H1 (cell line): Measurements from ENCODE around the gene PTPMT1. TPM values are rescaled to one million over a fixed set of nuclear protein-coding genes. Genes with fewer than 3 reads are reported as not detected.

Experiments used
- CTCF ChIA-PET: fragments of 300-600 bp; sonication (Branson Sonifier 250); formaldehyde crosslinking; loops from one replicate; lab custom pipeline; 2021; ENCODE audit not compliant: partially characterized antibody; lab: Charles Lee
- POLR2A ChIA-PET: fragments of 300-600 bp; sonication (Branson Sonifier 250); formaldehyde crosslinking; loops from one replicate; lab custom pipeline; 2021; ENCODE audit warnings: inconsistent platforms; ENCODE audit not compliant: partially characterized antibody; lab: Charles Lee
- DNase-seq, 2 experiments: peaks; one replicate each; pipeline versions ENCODE4 v3.0.0 to v3.0.0-alpha.2; 2010 to 2022; ENCODE audit warnings: low spot score in 2 of 2, low read depth in 1 of 2, mixed read lengths in 1 of 2
- FAIRE-seq: peaks from 2 replicates; lab custom pipeline; 2011; peaks lifted over from hg19 to GRCh38; lab: Jason Lieb, UNC
- H2AFZ ChIP-seq: 2 replicates; pipeline ENCODE4 v1.8.1; 2012; ENCODE audit warnings: low read length, inconsistent platforms
- H2AK5ac ChIP-seq: 2 replicates; pipeline ENCODE4 v1.6.1; 2013; ENCODE audit warnings: low read depth, low read length
- H2BK120ac ChIP-seq: replicated peaks from 2 replicates; pipeline ENCODE3; 2013; ENCODE audit warnings: low read depth, low read length, inconsistent platforms
- H2BK12ac ChIP-seq: 2 replicates; pipeline ENCODE4 v1.6.1; 2013; ENCODE audit warnings: low read depth, low read length
- H2BK15ac ChIP-seq: 2 replicates; pipeline ENCODE4 v1.6.1; 2013; ENCODE audit warnings: low read length
- H2BK20ac ChIP-seq: 2 replicates; pipeline ENCODE4 v1.6.1; 2013; ENCODE audit warnings: low read length
- H2BK5ac ChIP-seq: 2 replicates; pipeline ENCODE4 v1.6.1; 2013; ENCODE audit warnings: low read depth, low read length
- H3K14ac ChIP-seq: 2 replicates; pipeline ENCODE4 v1.6.1; 2013; ENCODE audit warnings: inconsistent platforms; ENCODE audit not compliant: insufficient read length
- H3K18ac ChIP-seq: 2 replicates; pipeline ENCODE4 v1.6.1; 2013; ENCODE audit warnings: low read length; ENCODE audit errors: extremely low read depth
- H3K23ac ChIP-seq: 2 replicates; pipeline ENCODE4 v1.6.1; 2013; ENCODE audit warnings: inconsistent platforms; ENCODE audit not compliant: insufficient read length
- H3K23me2 ChIP-seq: 2 replicates; pipeline ENCODE4 v1.6.1; 2013; ENCODE audit warnings: low read depth, low read length
- H3K27ac ChIP-seq: 2 replicates; pipeline ENCODE4 v1.6.1; 2011; ENCODE audit warnings: low read depth, low read length, inconsistent platforms
- H3K27me3 ChIP-seq, 4 experiments: replicated peaks in 1 of 4; 1 replicate in 1 of 4; 2 replicates in 3 of 4; pipeline versions ENCODE4 v1.6.1 to v1.8.1; 2011 to 2013; ENCODE audit warnings: low read length in 3 of 4, mild to moderate bottlenecking in 3 of 4, inconsistent platforms in 2 of 4, mixed read lengths in 2 of 4, moderate library complexity in 1 of 4; ENCODE audit not compliant: control insufficient read depth in 3 of 4, insufficient read depth in 3 of 4; ENCODE audit errors: extremely low read depth in 1 of 4
- H3K36me3 ChIP-seq, 4 experiments: 2 replicates each; pipeline versions ENCODE4 v1.6.1 to v1.8.1; 2011 to 2013; ENCODE audit warnings: mild to moderate bottlenecking in 4 of 4, low read length in 3 of 4, moderate library complexity in 2 of 4, control low read depth in 1 of 4, inconsistent platforms in 1 of 4; ENCODE audit not compliant: insufficient read depth in 4 of 4, control insufficient read depth in 2 of 4
- H3K4ac ChIP-seq: replicated peaks from 2 replicates; pipeline ENCODE3; 2013; ENCODE audit warnings: low read length, low read depth, mixed read lengths, inconsistent platforms; ENCODE audit not compliant: insufficient read length
- H3K4me1 ChIP-seq, 4 experiments: replicated peaks in 1 of 4; 1 replicate in 1 of 4; 2 replicates in 3 of 4; pipeline versions ENCODE4 v1.6.1 to v1.8.1; 2011 to 2013; ENCODE audit warnings: low read length in 3 of 4, inconsistent platforms in 2 of 4, mixed read lengths in 1 of 4; ENCODE audit not compliant: insufficient read depth in 4 of 4, control insufficient read depth in 3 of 4
- H3K4me2 ChIP-seq, 2 experiments: 2 replicates each; pipeline versions ENCODE4 v1.6.1 to v1.8.1; 2011 to 2013; ENCODE audit warnings: low read depth in 2 of 2, low read length in 2 of 2, control low read depth in 1 of 2, inconsistent platforms in 1 of 2, mild to moderate bottlenecking in 1 of 2; ENCODE audit not compliant: insufficient read depth in 1 of 2
- H3K4me3 ChIP-seq, 4 experiments: fragments of 200-600, 300-600 bp in 1 of 4; sonication (generic), shearing (Covaris generic), sonication (Bioruptor Twin) in 1 of 4; 2 replicates each; pipeline versions ENCODE4 v1.5.1 to v1.8.1; 2011 to 2016; ENCODE audit warnings: low read length in 4 of 4, low read depth in 3 of 4, control low read depth in 2 of 4, inconsistent platforms in 2 of 4, mild to moderate bottlenecking in 2 of 4, mixed read lengths in 1 of 4, moderate library complexity in 1 of 4; ENCODE audit not compliant: insufficient read depth in 2 of 4; ENCODE audit errors: extremely low read depth in 1 of 4
- H3K56ac ChIP-seq: replicated peaks from 2 replicates; pipeline ENCODE3; 2013; ENCODE audit warnings: low read depth, mild to moderate bottlenecking, mixed read lengths, low read length, inconsistent platforms; ENCODE audit not compliant: insufficient read length
- H3K79me1 ChIP-seq: 2 replicates; pipeline ENCODE4 v1.6.1; 2013; ENCODE audit warnings: low read depth, low read length, control low read depth
- H3K79me2 ChIP-seq, 2 experiments: 2 replicates each; pipeline versions ENCODE4 v1.6.1 to v1.8.1; 2012 to 2013; ENCODE audit warnings: low read length in 2 of 2, mild to moderate bottlenecking in 2 of 2, inconsistent platforms in 1 of 2; ENCODE audit not compliant: insufficient read depth in 2 of 2, control insufficient read depth in 1 of 2
- H3K9ac ChIP-seq, 4 experiments: replicated peaks in 1 of 4; 1 replicate in 1 of 4; 2 replicates in 3 of 4; pipeline versions ENCODE4 v1.6.1 to v1.8.1; 2011 to 2013; ENCODE audit warnings: low read depth in 3 of 4, low read length in 3 of 4, control low read depth in 2 of 4, mild to moderate bottlenecking in 2 of 4, moderate library complexity in 2 of 4, inconsistent platforms in 1 of 4; ENCODE audit errors: extremely low read depth in 1 of 4
- H3K9me3 ChIP-seq, 2 experiments: 2 replicates each; pipeline versions ENCODE4 v1.6.1 to v1.8.1; 2012 to 2013; ENCODE audit warnings: mild to moderate bottlenecking in 2 of 2, moderate library complexity in 2 of 2, control low read depth in 1 of 2, inconsistent platforms in 1 of 2, low read depth in 1 of 2, low read length in 1 of 2, mixed read lengths in 1 of 2; ENCODE audit not compliant: insufficient read depth in 2 of 2
- H4K20me1 ChIP-seq, 2 experiments: replicated peaks in 1 of 2; 2 replicates each; pipeline versions ENCODE3 to v1.8.1; 2011 to 2013; ENCODE audit warnings: inconsistent platforms in 2 of 2, low read length in 2 of 2, mild to moderate bottlenecking in 1 of 2; ENCODE audit not compliant: insufficient read depth in 2 of 2, control insufficient read depth in 1 of 2
- H4K5ac ChIP-seq: 2 replicates; pipeline ENCODE4 v1.6.1; 2013; ENCODE audit warnings: low read length, low read depth, mixed read lengths, inconsistent platforms; ENCODE audit not compliant: insufficient read length
- H4K8ac ChIP-seq: 2 replicates; pipeline ENCODE4 v1.8.0; 2013; ENCODE audit warnings: mild to moderate bottlenecking, moderate library complexity, low read length, inconsistent platforms; ENCODE audit not compliant: insufficient read depth; ENCODE audit errors: extremely low read depth
- H4K91ac ChIP-seq: replicated peaks from 2 replicates; pipeline ENCODE3; 2013; ENCODE audit warnings: low read length, mixed read lengths, inconsistent platforms; ENCODE audit not compliant: insufficient read length
- BACH1 ChIP-seq: IDR thresholded peaks from 2 replicates; pipeline ENCODE4 v1.6.1; 2012; ENCODE audit warnings: low read length, improper control_type of control experiment
- BCL11A ChIP-seq, 2 experiments: IDR thresholded peaks; one replicate each; pipeline ENCODE4 v1.6.1; 2011; ENCODE audit warnings: low read depth in 2 of 2, low read length in 2 of 2, mild to moderate bottlenecking in 2 of 2
- CHD2 ChIP-seq: IDR thresholded peaks from 2 replicates; pipeline ENCODE4 v1.6.1; 2012; ENCODE audit warnings: low read length, improper control_type of control experiment
- GABPA ChIP-seq: IDR thresholded peaks from 2 replicates; pipeline ENCODE4 v1.6.1; 2011; ENCODE audit warnings: mild to moderate bottlenecking, low read length, moderate library complexity, borderline replicate concordance; ENCODE audit not compliant: insufficient read depth
- JUND ChIP-seq: IDR thresholded peaks from 2 replicates; pipeline ENCODE4 v1.6.1; 2011; ENCODE audit warnings: mild to moderate bottlenecking, improper control_type of control experiment, low read length
- POLR2A ChIP-seq, 2 experiments: IDR thresholded peaks; 1 replicate in 1 of 2; 2 replicates in 1 of 2; pipeline ENCODE4 v1.6.1; 2011; ENCODE audit warnings: low read depth in 2 of 2, low read length in 2 of 2, mild to moderate bottlenecking in 2 of 2; ENCODE audit errors: control extremely low read depth in 1 of 2
- POU5F1 ChIP-seq: IDR thresholded peaks from 2 replicates; pipeline ENCODE4 v1.6.1; 2011; ENCODE audit warnings: low read depth, mild to moderate bottlenecking, low read length, moderate library complexity
- RBBP5 ChIP-seq: IDR thresholded peaks from 2 replicates; pipeline ENCODE4 v1.7.1; 2012; ENCODE audit warnings: low read depth, mild to moderate bottlenecking, inconsistent platforms, low read length, moderate library complexity, borderline replicate concordance
- RFX5 ChIP-seq: IDR thresholded peaks from 2 replicates; pipeline ENCODE4 v1.6.1; 2011; ENCODE audit warnings: low read depth, low read length, improper control_type of control experiment, borderline replicate concordance
- SIRT6 ChIP-seq: IDR thresholded peaks from one replicate; pipeline ENCODE4 v1.7.1; 2012; ENCODE audit warnings: low read length, inconsistent platforms
- SIX5 ChIP-seq: IDR thresholded peaks from 2 replicates; pipeline ENCODE4 v1.6.1; 2011; ENCODE audit warnings: mild to moderate bottlenecking, low read depth, low read length
- TAF7 ChIP-seq: optimal IDR thresholded peaks from 2 replicates; pipeline ENCODE3; 2011; ENCODE audit warnings: low read depth, mild to moderate bottlenecking, inconsistent platforms, low read length, moderate library complexity, borderline replicate concordance
- TBP ChIP-seq: IDR thresholded peaks from 2 replicates; pipeline ENCODE4 v1.6.1; 2011; ENCODE audit warnings: low read depth, low read length, improper control_type of control experiment
- TCF12 ChIP-seq: IDR thresholded peaks from 2 replicates; pipeline ENCODE4 v1.6.1; 2011; ENCODE audit warnings: low read depth, mild to moderate bottlenecking, low read length
- YY1 ChIP-seq: IDR thresholded peaks from 2 replicates; pipeline ENCODE4 v1.6.1; 2011; ENCODE audit warnings: low read depth, mild to moderate bottlenecking, low read length
- WGBS, 2 experiments: shearing (Covaris generic) in 1 of 2; methylation state at CpG; one replicate each; pipeline versions ENCODE4 v1.1.6 to v1.1.7; 2013 to 2015; ENCODE audit warnings: low lambda C conversion rate in 2 of 2, mixed read lengths in 2 of 2, inconsistent platforms in 1 of 2, low coverage in 1 of 2, missing lambda C conversion rate in 1 of 2; ENCODE audit not compliant: insufficient replicate concordance in 2 of 2, insufficient coverage in 1 of 2, insufficient read length in 1 of 2; ENCODE audit errors: extremely low coverage in 1 of 2, missing lambda C conversion rate in 1 of 2; 5-methylcytosine and 5-hydroxymethylcytosine counted together
- polyA plus RNA-seq, 7 experiments: library from polyadenylated mRNA; depleted of rRNA in 3 of 7; stranded (reverse) in 5 of 7; unstranded in 2 of 7; fragments of >200 nt in 5 of 7; fragments of 200-250 nt in 2 of 7; gene quantifications; 1 replicate in 5 of 7; 2 replicates in 1 of 7; 4 replicates in 1 of 7; pipeline versions ENCODE4 v1.2.1 to v1.2.3, GENCODE V29; 2011 to 2013; ENCODE audit warnings: missing spikeins in 2 of 7, mixed read lengths in 2 of 7
- total RNA-seq: library from RNA; stranded (reverse); fragmentation: NEBNext Ultra II Directional; extraction: Animal tissue kit (Norgen Biotek cat#: 25700); gene quantifications from 2 replicates; pipeline ENCODE4 v1.2.1, GENCODE V29; 2021

The PTPMT1 gene
- total and polyA plus RNA-seq, 2 of the 8 experiments (the other 6 are each of a cell fraction or from before 2014, with no cell fraction given): 44.8 to 105 TPM

GRCh38 chr11:47617417-47617809 lies 52.0 kb downstream of the PTPMT1 start:
- no peak overlapping the region for H3K23ac ChIP-seq
- no peak overlapping the region for H4K5ac ChIP-seq
- 84% methylated on average over 3 of the region's 3 CpGs; no CpG with 5 or more reads in 1 of the 2 experiments for WGBS, 2 experiments
- H2BK15ac ChIP-seq: no peak overlapping the region
- no peak overlapping the region for H3K14ac ChIP-seq
- no peak overlapping the region for H3K9ac ChIP-seq
- no peak overlapping the region for H4K8ac ChIP-seq
- no peak overlapping the region for H3K18ac ChIP-seq
- no peaks in the 10 kb centered on the region for H4K20me1 ChIP-seq
- no peak overlapping the region for H3K27ac ChIP-seq
- H3K4me3 ChIP-seq: no peak overlapping the region
- H3K79me1 ChIP-seq: no peaks in the 10 kb centered on the region
- peaks cover 7 to 34% (median 22%) of the 10 kb centered on the region in 4 experiments; a peak in 7 of 8 replicates for H3K36me3 ChIP-seq
- no peak overlapping the region for H2BK5ac ChIP-seq
- H3K4ac ChIP-seq: no peak overlapping the region
- POLR2A ChIA-PET: interaction anchor here (0.9 to 3.4 kb wide), 8 partner anchors 11 to 98 kb away, joined by 3 to 16 read pairs (median 4); partner anchors contain the start of genes AGBL2, KBTBD4 and NDUFS3
- H3K27me3 ChIP-seq: no peaks in the 10 kb centered on the region
- H3K56ac ChIP-seq: no peak overlapping the region
- no peak overlapping the region for H3K4me2 ChIP-seq
- H2BK20ac ChIP-seq: no peak overlapping the region
- H2BK12ac ChIP-seq: no peak overlapping the region
- H2AK5ac ChIP-seq: no peak overlapping the region
- H3K9me3 ChIP-seq: no peaks in the 10 kb centered on the region
- no peak overlapping the region for H4K91ac ChIP-seq
- H3K23me2 ChIP-seq: no peaks in the 10 kb centered on the region
- H2AFZ ChIP-seq: no peak overlapping the region
- no peaks in the 10 kb centered on the region for H3K4me1 ChIP-seq
- H2BK120ac ChIP-seq: no peak overlapping the region
- CTCF ChIA-PET: interaction anchor here (0.6 to 2.2 kb wide), 23 partner anchors 9 to 193 kb away, joined by 3 to 17 read pairs (median 4); partner anchors contain the start of genes C1QTNF4, KBTBD4 and PTPMT1
- H3K79me2 ChIP-seq: no peaks in the 10 kb centered on the region
- DNase-seq (no peak), FAIRE-seq (no peak)
- TF ChIP-seq BACH1 (no peak), TAF7 (no peak), POU5F1 (no peak), BCL11A (IDR thresholded peaks at IDR 0.05; ENCODE audit: low read depth in 2 of 2, low read length in 2 of 2) (no peak), JUND (no peak), GABPA (no peak), YY1 (no peak), TCF12 (no peak), SIRT6 (no peak), RBBP5 (no peak), POLR2A (IDR thresholded peaks at IDR 0.05; ENCODE audit: control extremely low read depth in 1 of 2, low read depth in 2 of 2, low read length in 2 of 2) (no peak), SIX5 (no peak), CHD2 (no peak), RFX5 (no peak), TBP (no peak)
